GM12878 (cell line): Measurements from ENCODE around the gene PCID2.

Source experiments
- BHLHE40 ChIP-seq, 2 experiments: fragments of 450-650 bp in 1 of 2; IDR thresholded peaks; 2 replicates each; pipeline ENCODE4 v1.6.1; 2011 to 2017; ENCODE audit warnings: low read depth in 2 of 2, borderline replicate concordance in 1 of 2, improper control_type of control experiment in 1 of 2, low read length in 1 of 2, mild to moderate bottlenecking in 1 of 2
- CBFB ChIP-seq: IDR thresholded peaks from 2 replicates; pipeline ENCODE4 v1.6.1; 2016; ENCODE audit warnings: antibody characterized with exemption, low read depth
- E2F4 ChIP-seq: IDR thresholded peaks from 2 replicates; pipeline ENCODE4 v1.6.1; 2012; ENCODE audit warnings: low read depth, low read length, improper control_type of control experiment
- GABPA ChIP-seq: IDR thresholded peaks from 2 replicates; pipeline ENCODE4 v1.6.1; 2014; ENCODE audit warnings: antibody characterized with exemption, low read depth, mild to moderate bottlenecking, inconsistent platforms
- HDAC6 ChIP-seq: fragments of 200-600 bp; sonication (generic); IDR thresholded peaks from one replicate; pipeline ENCODE4 v1.8.0; 2017; ENCODE audit warnings: antibody characterized with exemption; ENCODE audit not compliant: unreplicated experiment
- MYC ChIP-seq: IDR thresholded peaks from 2 replicates; pipeline ENCODE4 v1.6.1; 2011; ENCODE audit warnings: mild to moderate bottlenecking, low read length, moderate library complexity, inconsistent platforms; ENCODE audit not compliant: insufficient read depth, insufficient replicate concordance, insufficient read length, severe bottlenecking
- POLR2A ChIP-seq: IDR thresholded peaks from 2 replicates; pipeline ENCODE4 v1.6.1; 2011; ENCODE audit warnings: low read depth, mild to moderate bottlenecking, low read length
- POLR2AphosphoS2 ChIP-seq: IDR thresholded peaks from 2 replicates; pipeline ENCODE4 v1.6.1; 2011; ENCODE audit warnings: low read depth, mild to moderate bottlenecking, low read length, improper control_type of control experiment, moderate library complexity
- POLR2AphosphoS5 ChIP-seq: IDR thresholded peaks from 2 replicates; pipeline ENCODE4 v1.6.1; 2011; ENCODE audit warnings: mild to moderate bottlenecking, low read length, inconsistent platforms
- REST ChIP-seq: IDR thresholded peaks from 2 replicates; pipeline ENCODE4 v1.6.1; 2012; ENCODE audit warnings: mild to moderate bottlenecking, low read depth, low read length
- RFX5 ChIP-seq: IDR thresholded peaks from 2 replicates; pipeline ENCODE4 v1.6.1; 2011; ENCODE audit warnings: low read depth, low read length, improper control_type of control experiment
- TCF7 ChIP-seq: IDR thresholded peaks from 2 replicates; pipeline ENCODE4 v1.6.1; 2014; ENCODE audit warnings: antibody characterized with exemption, borderline replicate concordance
- USF2 ChIP-seq: IDR thresholded peaks from 2 replicates; pipeline ENCODE4 v1.6.1; 2011; ENCODE audit warnings: low read depth, low read length, improper control_type of control experiment, borderline replicate concordance
- TF ChIP-seq, protein P1 (sequence below), 3 experiments: IDR thresholded peaks in 2 of 3; conservative IDR thresholded peaks in 1 of 3; 2 replicates each; pipeline ENCODE4 v1.5.1; 2011; ENCODE audit warnings: low read depth in 3 of 3, low read length in 3 of 3, mild to moderate bottlenecking in 3 of 3, control low read depth in 2 of 3, moderate library complexity in 2 of 3, inconsistent platforms in 1 of 3, mixed read lengths in 1 of 3; ENCODE audit not compliant: control insufficient read depth in 2 of 3, insufficient read depth in 1 of 3; ENCODE audit errors: extremely low read depth in 1 of 3

DNA sequence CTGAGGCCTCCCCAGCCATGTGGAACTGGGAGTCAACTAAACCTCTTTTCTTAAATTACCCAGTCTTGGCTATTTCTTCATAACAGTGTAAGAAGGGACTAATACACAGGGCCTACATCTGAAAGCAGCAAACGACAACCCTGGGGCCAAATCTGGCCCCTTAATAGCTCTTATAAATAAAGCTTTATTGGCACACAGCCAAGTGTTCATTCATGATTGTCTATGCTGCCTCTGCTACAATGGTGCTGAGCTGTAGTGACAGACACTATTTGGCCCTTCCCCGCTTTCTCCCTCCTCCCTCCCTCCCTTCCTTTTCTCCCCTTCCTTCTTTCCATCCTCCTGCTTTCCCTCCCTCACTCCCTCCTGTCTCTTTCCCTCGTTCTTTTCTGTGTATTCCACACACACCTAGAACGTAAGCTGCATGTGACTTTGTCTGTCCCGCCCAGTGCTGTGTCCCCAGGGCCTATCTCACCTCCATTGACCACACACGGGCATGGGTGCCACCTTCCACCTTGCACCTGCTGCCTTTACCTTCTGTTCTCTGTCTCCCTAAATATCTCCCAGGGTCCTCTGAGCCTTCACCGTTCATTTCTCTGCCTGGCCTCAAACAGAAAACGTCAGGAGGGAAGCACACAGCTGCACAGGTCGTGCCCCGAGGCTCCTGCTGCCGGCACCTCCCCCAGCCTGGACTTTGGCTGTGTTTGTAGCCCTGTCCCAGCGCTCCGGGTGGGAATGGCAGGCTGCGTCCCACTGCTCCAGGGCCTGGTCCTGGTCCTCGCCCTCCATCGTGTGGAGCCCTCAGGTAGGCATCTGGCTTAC, 50.3 kb downstream of the PCID2 start, which contains the start of gene PROZ:
- TF ChIP-seq MYC (no peak), E2F4 (no peak), POLR2A (no peak), TCF7 (no peak), POLR2AphosphoS5 (no peak), GABPA (no peak), USF2 (no peak), RFX5 (no peak), REST (no peak), CBFB (no peak), BHLHE40 (IDR thresholded peaks at IDR 0.05; ENCODE audit: borderline replicate concordance in 1 of 2, low read depth in 2 of 2, low read length in 1 of 2) (no peak), HDAC6 (no peak), POLR2AphosphoS2 (no peak)
- TF ChIP-seq, protein P1, sequence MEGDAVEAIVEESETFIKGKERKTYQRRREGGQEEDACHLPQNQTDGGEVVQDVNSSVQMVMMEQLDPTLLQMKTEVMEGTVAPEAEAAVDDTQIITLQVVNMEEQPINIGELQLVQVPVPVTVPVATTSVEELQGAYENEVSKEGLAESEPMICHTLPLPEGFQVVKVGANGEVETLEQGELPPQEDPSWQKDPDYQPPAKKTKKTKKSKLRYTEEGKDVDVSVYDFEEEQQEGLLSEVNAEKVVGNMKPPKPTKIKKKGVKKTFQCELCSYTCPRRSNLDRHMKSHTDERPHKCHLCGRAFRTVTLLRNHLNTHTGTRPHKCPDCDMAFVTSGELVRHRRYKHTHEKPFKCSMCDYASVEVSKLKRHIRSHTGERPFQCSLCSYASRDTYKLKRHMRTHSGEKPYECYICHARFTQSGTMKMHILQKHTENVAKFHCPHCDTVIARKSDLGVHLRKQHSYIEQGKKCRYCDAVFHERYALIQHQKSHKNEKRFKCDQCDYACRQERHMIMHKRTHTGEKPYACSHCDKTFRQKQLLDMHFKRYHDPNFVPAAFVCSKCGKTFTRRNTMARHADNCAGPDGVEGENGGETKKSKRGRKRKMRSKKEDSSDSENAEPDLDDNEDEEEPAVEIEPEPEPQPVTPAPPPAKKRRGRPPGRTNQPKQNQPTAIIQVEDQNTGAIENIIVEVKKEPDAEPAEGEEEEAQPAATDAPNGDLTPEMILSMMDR (IDR thresholded peaks at IDR 0.05 in 2 of 3, conservative IDR thresholded peaks at IDR 0.05 in 1 of 3; ENCODE audit: control insufficient read depth in 2 of 3, extremely low read depth in 1 of 3, insufficient read depth in 1 of 3, low read depth in 3 of 3, low read length in 3 of 3), result no peak
